Esophagus squamous epithelium (tissue), 4 donors: Measurements from ENCODE around the gene CUL3.

Experiments used
- POLR2A ChIP-seq, 4 donors: fragments of 450-650 bp; IDR thresholded peaks; one replicate each; pipeline ENCODE4 v1.6.1; 2017; ENCODE audit warnings: antibody characterized with exemption in 4 of 4, mild to moderate bottlenecking in 4 of 4, moderate library complexity in 3 of 4
- TF ChIP-seq, protein P1 (sequence below), 6 experiments: fragments of 450-650 bp in 4 of 6; fragments of 200-600 bp in 2 of 6; sonication (generic) in 2 of 6; IDR thresholded peaks; one replicate each; pipeline ENCODE4 v1.5.1; 2016 to 2019; ENCODE audit warnings: antibody characterized with exemption in 6 of 6, mild to moderate bottlenecking in 4 of 6, moderate library complexity in 4 of 6

DNA sequence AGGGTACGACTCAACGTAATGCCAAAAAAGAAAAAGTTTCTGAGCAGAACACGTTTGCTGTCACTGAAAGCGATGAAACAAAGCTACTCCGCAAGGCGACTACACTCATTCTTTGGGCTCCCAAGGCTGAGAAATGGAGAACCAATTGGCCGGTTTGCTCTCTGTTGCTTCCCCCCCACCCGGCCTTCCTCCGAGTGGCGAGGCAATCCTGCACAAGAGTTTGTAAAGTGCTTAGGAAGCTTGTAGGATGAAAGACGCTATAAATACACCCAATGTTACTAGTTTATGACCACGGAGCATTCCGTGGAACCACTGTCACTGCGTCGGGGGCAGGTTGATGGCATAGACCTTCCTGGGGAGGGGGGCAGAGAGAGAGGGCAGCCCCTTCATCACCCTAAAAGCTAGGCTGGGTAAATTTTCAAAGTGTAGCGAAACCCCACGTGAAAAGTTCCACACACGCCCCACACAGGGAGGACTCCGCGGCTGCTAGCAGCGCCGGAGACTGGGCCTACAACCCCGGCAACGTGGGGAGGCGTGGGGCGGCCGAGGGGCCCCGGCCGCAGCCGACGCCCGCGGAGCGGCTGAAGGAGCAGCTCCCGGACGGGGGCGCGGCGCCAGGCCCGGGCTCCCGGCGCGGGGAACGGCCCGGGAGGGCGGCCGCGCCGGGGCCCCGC is 915 bp downstream of the CUL3 start:
- TF ChIP-seq POLR2A (IDR thresholded peaks at IDR 0.05), result no peak
- TF ChIP-seq, protein P1, sequence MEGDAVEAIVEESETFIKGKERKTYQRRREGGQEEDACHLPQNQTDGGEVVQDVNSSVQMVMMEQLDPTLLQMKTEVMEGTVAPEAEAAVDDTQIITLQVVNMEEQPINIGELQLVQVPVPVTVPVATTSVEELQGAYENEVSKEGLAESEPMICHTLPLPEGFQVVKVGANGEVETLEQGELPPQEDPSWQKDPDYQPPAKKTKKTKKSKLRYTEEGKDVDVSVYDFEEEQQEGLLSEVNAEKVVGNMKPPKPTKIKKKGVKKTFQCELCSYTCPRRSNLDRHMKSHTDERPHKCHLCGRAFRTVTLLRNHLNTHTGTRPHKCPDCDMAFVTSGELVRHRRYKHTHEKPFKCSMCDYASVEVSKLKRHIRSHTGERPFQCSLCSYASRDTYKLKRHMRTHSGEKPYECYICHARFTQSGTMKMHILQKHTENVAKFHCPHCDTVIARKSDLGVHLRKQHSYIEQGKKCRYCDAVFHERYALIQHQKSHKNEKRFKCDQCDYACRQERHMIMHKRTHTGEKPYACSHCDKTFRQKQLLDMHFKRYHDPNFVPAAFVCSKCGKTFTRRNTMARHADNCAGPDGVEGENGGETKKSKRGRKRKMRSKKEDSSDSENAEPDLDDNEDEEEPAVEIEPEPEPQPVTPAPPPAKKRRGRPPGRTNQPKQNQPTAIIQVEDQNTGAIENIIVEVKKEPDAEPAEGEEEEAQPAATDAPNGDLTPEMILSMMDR (IDR thresholded peaks at IDR 0.05), result no peak
